A549 treated with AZD2906 at 1 μM for 4 hours (cell line): Measurements from ENCODE around the gene ADI1. TPM values are rescaled to one million over a fixed set of nuclear protein-coding genes. Genes with fewer than 3 reads are reported as not detected.

Experiments
- total RNA-seq: library from RNA; stranded (reverse); fragments of 200-300 nt; extraction: Qiagen RNA extraction; gene quantifications from 5 replicates; pipeline ENCODE4 v1.2.3, GENCODE V29; 2022

ADI1 gene, protein sequence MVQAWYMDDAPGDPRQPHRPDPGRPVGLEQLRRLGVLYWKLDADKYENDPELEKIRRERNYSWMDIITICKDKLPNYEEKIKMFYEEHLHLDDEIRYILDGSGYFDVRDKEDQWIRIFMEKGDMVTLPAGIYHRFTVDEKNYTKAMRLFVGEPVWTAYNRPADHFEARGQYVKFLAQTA
- 47.6 to 61.4 TPM (median 56.1 TPM) in 5 replicates for total RNA-seq

GRCh38 chr2:3519255-3520205 is at the start of gene ADI1:
Gene ADI1, minus strand, starts transcription at chr2:3519531. Its CDS starts 44 bp downstream, at chr2:3519487.

GRCh38 chr2:3558205-3559014 is 39.1 kb upstream of the ADI1 start, which contains the start of gene RNASEH1:
Gene RNASEH1, minus strand, starts transcription at chr2:3558333. Its CDS starts 73 bp downstream, at chr2:3558260.

Other genes starting within 250 kb of the ADI1 start
- gene EIPR1, start 141.7 kb downstream of the ADI1 start, total RNA-seq = 39.8 to 42.2 TPM (median 41.1 TPM) in 5 replicates
- gene TRAPPC12, start 139.8 kb downstream of the ADI1 start, total RNA-seq = 45.3 to 66.9 TPM (median 63.7 TPM) in 5 replicates
- gene RNASEH1, start 38.8 kb upstream of the ADI1 start, total RNA-seq = 46.0 to 61.0 TPM (median 47.7 TPM) in 5 replicates
- gene RPS7, start 55.7 kb upstream of the ADI1 start, total RNA-seq = 2,893 to 4,333 TPM (median 3,014 TPM) in 5 replicates
- 0.31 to 0.82 TPM (median 0.53 TPM) in 5 replicates for gene COLEC11, start 75.6 kb upstream of the ADI1 start, total RNA-seq
- 0.08 TPM in 1 of 5 replicates, not detected in the others for gene ALLC, start 138.7 kb upstream of the ADI1 start, total RNA-seq
- 0.15 to 0.82 TPM (median 0.40 TPM) in 5 replicates for gene DCDC2C, start 184.0 kb upstream of the ADI1 start, total RNA-seq